GM19395 (cell line): Measurements from ENCODE around the gene STMN3.
"Not testable (repeated sequence)": the region's sequence is repeated elsewhere in the genome, so short reads cannot be mapped to it uniquely, and the experiment has no call there.

Experiments used
- ATAC-seq: cut with Tn5 transposase; IDR thresholded peaks from one replicate; pipeline ENCODE4 v1.9.1; 2021; ENCODE audit warnings: mild to moderate bottlenecking, moderate library complexity; ENCODE audit not compliant: unreplicated experiment

STMN3 gene

GRCh38 chr20:63639093-63639975 is 13.9 kb downstream of the STMN3 start:
- no peak for ATAC-seq

GRCh38 chr20:63636752-63637628 is 16.2 kb downstream of the STMN3 start:
- no peak for ATAC-seq

- no peak for ATAC-seq
Observed at GRCh38 chr20:63635431-63636141, 17.6 kb downstream of the STMN3 start.

GRCh38 chr20:63633732-63634131 is 19.5 kb downstream of the STMN3 start:
- no peak for ATAC-seq

GRCh38 chr20:63631426-63631825 is 21.8 kb downstream of the STMN3 start:
- not testable (repeated sequence) for ATAC-seq

- ATAC-seq = not testable (repeated sequence)
Observed at GRCh38 chr20:63630956-63631355, 22.3 kb downstream of the STMN3 start.

GRCh38 chr20:63628246-63628975 is 24.8 kb downstream of the STMN3 start:
- ATAC-seq = no peak

GRCh38 chr20:63627751-63628245 is 25.4 kb downstream of the STMN3 start:
- ATAC-seq = no peak

GRCh38 chr20:63627129-63627750 is 26.0 kb downstream of the STMN3 start:
- ATAC-seq = peak; percentile 77

GRCh38 chr20:63626424-63627128 is 26.6 kb downstream of the STMN3 start, which contains the start of gene GMEB2:
GMEB2 (minus strand) TSS chr20:63627101; CDS start chr20:63619397, 7,704 bp downstream.
- ATAC-seq = peak; percentile 38

- ATAC-seq = no peak
Observed at GRCh38 chr20:63625771-63626423, 27.3 kb downstream of the STMN3 start.

- no peak for ATAC-seq
Observed at GRCh38 chr20:63624486-63624885, 28.7 kb downstream of the STMN3 start.

- no peak for ATAC-seq
Observed at GRCh38 chr20:63622732-63623131, 30.5 kb downstream of the STMN3 start.

GRCh38 chr20:63622096-63622495 is 31.1 kb downstream of the STMN3 start:
- ATAC-seq = no peak

- ATAC-seq = no peak
Observed at GRCh38 chr20:63620991-63621390, 32.2 kb downstream of the STMN3 start.

- ATAC-seq = no peak
Observed at GRCh38 chr20:63619505-63619904, 33.7 kb downstream of the STMN3 start.

GRCh38 chr20:63619086-63619485 is 34.1 kb downstream of the STMN3 start:
- ATAC-seq = no peak

- no peak for ATAC-seq
Observed at GRCh38 chr20:63618291-63618980, 34.8 kb downstream of the STMN3 start.
